GM21825 (cell line): ENCODE data around the gene LRRC58.

Experiments used
- ATAC-seq: cut with Tn5 transposase; IDR thresholded peaks from one replicate; pipeline ENCODE4 v1.9.1; 2021; ENCODE audit warnings: mild to moderate bottlenecking, moderate library complexity; ENCODE audit not compliant: unreplicated experiment

Gene LRRC58

GRCh38 chr3:120281261-120281660 is 67.9 kb downstream of the LRRC58 start:
- no peak for ATAC-seq

- ATAC-seq = no peak
Measured at GRCh38 chr3:120280566-120280965, 68.6 kb downstream of the LRRC58 start.

- ATAC-seq = no peak
Measured at GRCh38 chr3:120280026-120280425, 69.1 kb downstream of the LRRC58 start.

- no peak for ATAC-seq
Measured at GRCh38 chr3:120276767-120277166, 72.4 kb downstream of the LRRC58 start.

- ATAC-seq = no peak
Measured at GRCh38 chr3:120275618-120276017, 73.5 kb downstream of the LRRC58 start.

- no peak for ATAC-seq
Measured at GRCh38 chr3:120274739-120275167, 74.4 kb downstream of the LRRC58 start.
